ENCODE measurements around the gene RIPOR3. TPM values are rescaled to one million over a fixed set of nuclear protein-coding genes. Genes with fewer than 3 reads are reported as not detected.

Gene RIPOR3
- total RNA-seq, 2 experiments from 2014 or later: 0.53 TPM; not detected in 1

DNA sequence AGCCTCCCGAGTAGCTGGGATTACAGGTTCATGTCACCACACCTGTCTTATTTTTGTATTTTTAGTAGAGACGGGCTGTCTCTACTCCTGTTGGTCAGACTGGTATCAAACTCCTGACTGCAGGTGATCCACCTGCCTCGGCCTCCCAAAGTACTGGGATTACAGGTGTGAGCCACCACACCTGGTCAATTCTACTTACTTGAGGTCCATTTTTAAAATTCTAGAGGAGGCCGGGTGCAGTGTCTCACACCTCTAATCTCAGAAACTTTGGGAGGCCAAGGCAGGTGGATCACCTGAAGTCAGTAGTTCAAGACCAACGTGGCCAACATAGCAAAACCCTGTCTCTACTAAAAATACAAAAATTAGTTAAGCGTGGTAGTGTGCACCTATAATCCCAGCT is 7.8 kb downstream of the RIPOR3 start:
- no peaks in the 10 kb centered on the region for H4K20me1 ChIP-seq (ENCODE audit: insufficient read depth, low read length)
- no peak overlapping the region for H2AFZ ChIP-seq (ENCODE audit: low read length)
- no peaks in the 10 kb centered on the region for H3K9me3 ChIP-seq (ENCODE audit: low read length)
- no peak overlapping the region for H3K27ac ChIP-seq (ENCODE audit: low read depth, low read length, poor library complexity, severe bottlenecking)
- no peak overlapping the region for H3K4me2 ChIP-seq (ENCODE audit: low read length)
- POLR2A ChIA-PET: no interaction called here
- no peaks in the 10 kb centered on the region for H3K4me1 ChIP-seq (ENCODE audit: insufficient read depth, low read length, poor library complexity, severe bottlenecking)
- no peak for TF ChIP-seq EZH2phosphoT487 (IDR thresholded peaks at IDR 0.05; ENCODE audit: borderline replicate concordance, low read depth, low read length)
- TF ChIP-seq, protein P1, sequence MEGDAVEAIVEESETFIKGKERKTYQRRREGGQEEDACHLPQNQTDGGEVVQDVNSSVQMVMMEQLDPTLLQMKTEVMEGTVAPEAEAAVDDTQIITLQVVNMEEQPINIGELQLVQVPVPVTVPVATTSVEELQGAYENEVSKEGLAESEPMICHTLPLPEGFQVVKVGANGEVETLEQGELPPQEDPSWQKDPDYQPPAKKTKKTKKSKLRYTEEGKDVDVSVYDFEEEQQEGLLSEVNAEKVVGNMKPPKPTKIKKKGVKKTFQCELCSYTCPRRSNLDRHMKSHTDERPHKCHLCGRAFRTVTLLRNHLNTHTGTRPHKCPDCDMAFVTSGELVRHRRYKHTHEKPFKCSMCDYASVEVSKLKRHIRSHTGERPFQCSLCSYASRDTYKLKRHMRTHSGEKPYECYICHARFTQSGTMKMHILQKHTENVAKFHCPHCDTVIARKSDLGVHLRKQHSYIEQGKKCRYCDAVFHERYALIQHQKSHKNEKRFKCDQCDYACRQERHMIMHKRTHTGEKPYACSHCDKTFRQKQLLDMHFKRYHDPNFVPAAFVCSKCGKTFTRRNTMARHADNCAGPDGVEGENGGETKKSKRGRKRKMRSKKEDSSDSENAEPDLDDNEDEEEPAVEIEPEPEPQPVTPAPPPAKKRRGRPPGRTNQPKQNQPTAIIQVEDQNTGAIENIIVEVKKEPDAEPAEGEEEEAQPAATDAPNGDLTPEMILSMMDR (conservative IDR thresholded peaks at IDR 0.05; ENCODE audit: low read length): no peak
- H3K79me2 ChIP-seq (ENCODE audit: insufficient read depth, low read depth, low read length): no peaks in the 10 kb centered on the region
- H3K9me2 ChIP-seq (ENCODE audit: insufficient read depth, low read length): no peaks in the 10 kb centered on the region
- intact Hi-C loops (cut with micrococcal nuclease; ENCODE audit: unreplicated experiment): no loop called here
- no peaks in the 10 kb centered on the region for H3K36me3 ChIP-seq (ENCODE audit: insufficient read depth, low read length)
- DNase-seq (ENCODE audit: low spot score): no peak
- CTCF ChIA-PET (ENCODE audit: unreplicated experiment): no interaction called here
- no TSS peak for BruUV-seq (replicated peaks)
- no peak overlapping the region for H3K4me3 ChIP-seq (ENCODE audit: low read depth, low read length, poor library complexity, severe bottlenecking)

DNA sequence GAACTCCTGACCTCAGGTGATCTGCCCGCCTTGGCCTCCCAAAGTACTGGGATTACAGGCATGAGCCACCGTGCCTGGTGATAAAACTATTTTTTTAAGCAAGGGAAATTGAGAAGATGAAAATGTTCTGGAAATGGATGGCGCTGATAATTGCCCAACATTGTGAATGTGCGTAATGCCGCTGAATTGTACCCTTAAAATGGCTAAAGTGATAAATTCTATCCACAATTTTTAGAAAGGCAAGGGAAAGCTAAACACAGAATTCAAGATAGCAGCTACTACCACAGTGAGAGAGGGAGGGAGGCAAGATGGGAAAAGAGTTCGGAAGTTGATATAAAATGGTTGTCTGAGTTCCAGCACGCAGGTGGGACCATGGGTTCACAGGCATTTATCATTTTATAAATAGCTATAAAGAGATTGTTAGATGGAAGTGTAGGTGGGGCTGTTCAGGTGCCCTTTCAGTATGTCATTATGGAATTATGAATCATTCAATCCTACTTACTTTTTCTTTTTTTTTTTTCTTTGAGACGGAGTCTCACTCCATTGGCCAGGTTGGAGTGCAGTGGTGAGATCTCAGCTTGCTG is 8.3 kb downstream of the RIPOR3 start:
- BruUV-seq (replicated peaks): no TSS peak
- no peaks in the 10 kb centered on the region for H4K20me1 ChIP-seq (ENCODE audit: insufficient read depth, low read length)
- H3K9me2 ChIP-seq (ENCODE audit: insufficient read depth, low read length): no peaks in the 10 kb centered on the region
- H3K27ac ChIP-seq (ENCODE audit: low read depth, low read length, poor library complexity, severe bottlenecking): no peak overlapping the region
- ChIA-PET CTCF (ENCODE audit: unreplicated experiment) (no interaction called here), POLR2A (no interaction called here)
- no peak overlapping the region for H3K4me2 ChIP-seq (ENCODE audit: low read length)
- TF ChIP-seq, protein P1 (conservative IDR thresholded peaks at IDR 0.05; ENCODE audit: low read length): no peak
- no peak for TF ChIP-seq EZH2phosphoT487 (IDR thresholded peaks at IDR 0.05; ENCODE audit: borderline replicate concordance, low read depth, low read length)
- no peaks in the 10 kb centered on the region for H3K36me3 ChIP-seq (ENCODE audit: insufficient read depth, low read length)
- no peak overlapping the region for H3K4me3 ChIP-seq (ENCODE audit: low read depth, low read length, poor library complexity, severe bottlenecking)
- H3K79me2 ChIP-seq (ENCODE audit: insufficient read depth, low read depth, low read length): no peaks in the 10 kb centered on the region
- no peak overlapping the region for H2AFZ ChIP-seq (ENCODE audit: low read length)
- no peaks in the 10 kb centered on the region for H3K4me1 ChIP-seq (ENCODE audit: insufficient read depth, low read length, poor library complexity, severe bottlenecking)
- no peaks in the 10 kb centered on the region for H3K9me3 ChIP-seq (ENCODE audit: low read length)
- DNase-seq (ENCODE audit: low spot score): no peak
- intact Hi-C loops (cut with micrococcal nuclease; ENCODE audit: unreplicated experiment): no loop called here

DNA sequence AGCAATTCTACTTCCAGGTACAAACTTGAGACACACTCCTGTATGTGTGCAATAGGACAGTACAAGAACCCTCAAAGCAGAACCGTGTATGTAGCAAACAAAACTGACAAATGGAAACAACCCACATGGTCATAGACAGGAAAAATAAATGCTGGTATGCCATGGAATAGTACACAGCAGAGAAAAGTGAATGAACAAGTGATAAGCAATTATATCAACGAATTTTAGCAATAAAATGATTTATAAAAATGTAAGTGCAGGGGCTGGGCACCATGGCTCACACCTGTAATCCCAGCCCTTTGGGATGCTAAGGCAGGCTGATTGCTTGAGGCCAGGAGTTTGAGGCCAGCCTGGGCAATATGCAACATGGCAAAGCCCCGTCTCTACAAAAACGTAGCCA is 9.3 kb downstream of the RIPOR3 start:
- Histone ChIP-seq H3K27ac (ENCODE audit: low read depth, low read length, poor library complexity, severe bottlenecking) (no peak overlapping the region), H3K9me2 (ENCODE audit: insufficient read depth, low read length) (no peaks in the 10 kb centered on the region), H4K20me1 (ENCODE audit: insufficient read depth, low read length) (no peaks in the 10 kb centered on the region), H3K4me2 (ENCODE audit: low read length) (no peak overlapping the region), H3K9me3 (ENCODE audit: low read length) (no peaks in the 10 kb centered on the region), H2AFZ (ENCODE audit: low read length) (no peak overlapping the region), H3K36me3 (ENCODE audit: insufficient read depth, low read length) (no peaks in the 10 kb centered on the region), H3K4me1 (ENCODE audit: insufficient read depth, low read length, poor library complexity, severe bottlenecking) (no peaks in the 10 kb centered on the region), H3K79me2 (ENCODE audit: insufficient read depth, low read depth, low read length) (no peaks in the 10 kb centered on the region), H3K4me3 (ENCODE audit: low read depth, low read length, poor library complexity, severe bottlenecking) (no peak overlapping the region)
- BruUV-seq (replicated peaks): no TSS peak
- intact Hi-C loops (cut with micrococcal nuclease; ENCODE audit: unreplicated experiment): no loop called here
- ChIA-PET POLR2A (no interaction called here), CTCF (ENCODE audit: unreplicated experiment) (no interaction called here)
- TF ChIP-seq, protein P1 (conservative IDR thresholded peaks at IDR 0.05; ENCODE audit: low read length): no peak
- no peak for TF ChIP-seq EZH2phosphoT487 (IDR thresholded peaks at IDR 0.05; ENCODE audit: borderline replicate concordance, low read depth, low read length)
- no peak for DNase-seq (ENCODE audit: low spot score)

All from OCI-LY7 (cell line).